DOHH2 (cell line): ENCODE results near the gene NDFIP1.

Experiments
- EZH2phosphoT487 ChIP-seq: fragments of 200-600 bp; sonication (generic); IDR thresholded peaks from 2 replicates; pipeline ENCODE4 v1.6.1; 2017; ENCODE audit warnings: borderline replicate concordance, mild to moderate bottlenecking, antibody characterized with exemption, low read length, moderate library complexity, mixed read lengths
- TF ChIP-seq, protein P1 (sequence below): fragments of 200-600 bp; sonication (generic); IDR thresholded peaks from one replicate; pipeline ENCODE4 v1.5.1; 2014; ENCODE audit warnings: antibody characterized with exemption, mild to moderate bottlenecking, low read depth, low read length; ENCODE audit not compliant: poor library complexity, severe bottlenecking

GRCh38 chr5:142179776-142180387, 71.3 kb downstream of the NDFIP1 start:
- TF ChIP-seq, protein P1, sequence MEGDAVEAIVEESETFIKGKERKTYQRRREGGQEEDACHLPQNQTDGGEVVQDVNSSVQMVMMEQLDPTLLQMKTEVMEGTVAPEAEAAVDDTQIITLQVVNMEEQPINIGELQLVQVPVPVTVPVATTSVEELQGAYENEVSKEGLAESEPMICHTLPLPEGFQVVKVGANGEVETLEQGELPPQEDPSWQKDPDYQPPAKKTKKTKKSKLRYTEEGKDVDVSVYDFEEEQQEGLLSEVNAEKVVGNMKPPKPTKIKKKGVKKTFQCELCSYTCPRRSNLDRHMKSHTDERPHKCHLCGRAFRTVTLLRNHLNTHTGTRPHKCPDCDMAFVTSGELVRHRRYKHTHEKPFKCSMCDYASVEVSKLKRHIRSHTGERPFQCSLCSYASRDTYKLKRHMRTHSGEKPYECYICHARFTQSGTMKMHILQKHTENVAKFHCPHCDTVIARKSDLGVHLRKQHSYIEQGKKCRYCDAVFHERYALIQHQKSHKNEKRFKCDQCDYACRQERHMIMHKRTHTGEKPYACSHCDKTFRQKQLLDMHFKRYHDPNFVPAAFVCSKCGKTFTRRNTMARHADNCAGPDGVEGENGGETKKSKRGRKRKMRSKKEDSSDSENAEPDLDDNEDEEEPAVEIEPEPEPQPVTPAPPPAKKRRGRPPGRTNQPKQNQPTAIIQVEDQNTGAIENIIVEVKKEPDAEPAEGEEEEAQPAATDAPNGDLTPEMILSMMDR = no peak
- no peak for TF ChIP-seq EZH2phosphoT487
